A673 (cell line): Measurements from ENCODE around the gene OXNAD1. TPM values are rescaled to one million over a fixed set of nuclear protein-coding genes. Genes with fewer than 3 reads are reported as not detected.

ENCODE experiments used
- BruUV-seq: library from RNA; stranded (reverse); fragments of 400-500 nt; replicated peaks from 2 replicates; lab custom pipeline; 2021; lab: Mats Ljungman, UMichigan
- CTCF ChIA-PET: fragments of 300-600 bp; sonication (Branson Sonifier 250); formaldehyde crosslinking; loops from one replicate; lab custom pipeline; 2022; ENCODE audit warnings: antibody characterized with exemption; lab: Charles Lee
- POLR2A ChIA-PET: fragments of 300-600 bp; sonication (Branson Sonifier 250); formaldehyde crosslinking; loops from one replicate; lab custom pipeline; 2022; ENCODE audit warnings: antibody characterized with exemption; ENCODE audit not compliant: low non-redundant PET; lab: Charles Lee
- DNase-seq: peaks from one replicate; pipeline ENCODE4 v3.0.0-alpha.2; 2015; ENCODE audit warnings: low spot score
- H3K27ac ChIP-seq: fragments of 200-600 bp; sonication (generic); 2 replicates; pipeline ENCODE4 v1.5.1; 2016; ENCODE audit warnings: mixed run types, low read depth, mild to moderate bottlenecking, mixed read lengths, antibody characterized with exemption, low read length; ENCODE audit not compliant: poor library complexity, severe bottlenecking
- H3K27me3 ChIP-seq: fragments of 200-600 bp; sonication (generic); replicated peaks from 2 replicates; pipeline ENCODE4 v1.6.1; 2017; ENCODE audit warnings: mixed run types, low read depth, mild to moderate bottlenecking, mixed read lengths, antibody characterized with exemption, low read length; ENCODE audit not compliant: insufficient read depth, poor library complexity
- H3K36me3 ChIP-seq: fragments of 200-600 bp; sonication (generic); 2 replicates; pipeline ENCODE4 v1.6.1; 2016; ENCODE audit warnings: mixed run types, mild to moderate bottlenecking, mixed read lengths, antibody characterized with exemption, low read length; ENCODE audit not compliant: insufficient read depth, poor library complexity, severe bottlenecking
- H3K4me1 ChIP-seq: fragments of 200-600 bp; sonication (generic); 2 replicates; pipeline ENCODE4 v1.6.1; 2017; ENCODE audit warnings: mixed run types, mild to moderate bottlenecking, mixed read lengths, antibody characterized with exemption, low read length; ENCODE audit not compliant: insufficient read depth, poor library complexity, severe bottlenecking
- H3K4me3 ChIP-seq: fragments of 200-600 bp; sonication (generic); 2 replicates; pipeline ENCODE4 v1.5.1; 2016; ENCODE audit warnings: low read depth, mixed run types, mild to moderate bottlenecking, mixed read lengths, low read length; ENCODE audit not compliant: poor library complexity, severe bottlenecking
- H3K9me3 ChIP-seq: fragments of 200-600 bp; sonication (generic); 2 replicates; pipeline ENCODE4 v1.6.1; 2016; ENCODE audit warnings: mixed run types, low read depth, mild to moderate bottlenecking, mixed read lengths, antibody characterized with exemption, low read length; ENCODE audit not compliant: poor library complexity, severe bottlenecking
- CTCF ChIP-seq: fragments of 300-800, 200-600 bp; sonication (generic); conservative IDR thresholded peaks from 2 replicates; pipeline ENCODE4 v1.5.1; 2017; ENCODE audit warnings: low read depth, mild to moderate bottlenecking, antibody characterized with exemption, low read length, moderate library complexity, mixed read lengths
- EZH2 ChIP-seq: fragments of 200-600 bp; sonication (generic); IDR thresholded peaks from 2 replicates; pipeline ENCODE4 v1.6.1; 2017; ENCODE audit warnings: borderline replicate concordance, low read depth, mild to moderate bottlenecking, mixed read lengths, antibody characterized with exemption, low read length; ENCODE audit not compliant: poor library complexity, severe bottlenecking
- intact Hi-C: fragments of 100-400 bp; cut with micrococcal nuclease; formaldehyde crosslinking; loops from one replicate; pipeline ENCODE4 v1.10.0; 2022; ENCODE audit not compliant: unreplicated experiment
- total RNA-seq: library from RNA; stranded (reverse); gene quantifications from 2 replicates; pipeline ENCODE4 v1.2.3, GENCODE V29; 2021

The OXNAD1 gene
- total RNA-seq, 1 experiment from 2014 or later, result 21.5 TPM

GRCh38 chr3:16331319-16331883 lies 66.4 kb downstream of the OXNAD1 start:
- Histone ChIP-seq H3K27ac (no peak overlapping the region), H3K27me3 (no peaks in the 10 kb centered on the region), H3K4me1 (no peaks in the 10 kb centered on the region), H3K9me3 (peaks cover 6% of the 10 kb centered on the region), H3K36me3 (no peaks in the 10 kb centered on the region), H3K4me3 (no peak overlapping the region)
- no peak for DNase-seq
- CTCF ChIA-PET, result no interaction called here
- TF ChIP-seq EZH2 (no peak), CTCF (no peak)
- no TSS peak for BruUV-seq
- POLR2A ChIA-PET, result no interaction called here
- intact Hi-C loops, result no loop called here

- ChIA-PET CTCF (no interaction called here), POLR2A (no interaction called here)
- BruUV-seq, result no TSS peak
- H3K9me3 ChIP-seq, result peaks cover 6% of the 10 kb centered on the region
- H3K27ac ChIP-seq, result no peak overlapping the region
- H3K27me3 ChIP-seq, result no peaks in the 10 kb centered on the region
- no peak for TF ChIP-seq CTCF
- TF ChIP-seq EZH2, result no peak
- H3K4me1 ChIP-seq, result no peaks in the 10 kb centered on the region
- H3K36me3 ChIP-seq, result no peaks in the 10 kb centered on the region
- no peak for DNase-seq
- intact Hi-C loops, result no loop called here
- H3K4me3 ChIP-seq, result no peak overlapping the region
These were observed 68.0 kb downstream of the OXNAD1 start for GRCh38 chr3:16332904-16333426.

GRCh38 chr3:16334909-16335308 lies 69.9 kb downstream of the OXNAD1 start:
- intact Hi-C loops, result no loop called here
- H3K4me3 ChIP-seq, result no peak overlapping the region
- POLR2A ChIA-PET, result no interaction called here
- no peaks in the 10 kb centered on the region for H3K27me3 ChIP-seq
- TF ChIP-seq CTCF (no peak), EZH2 (no peak)
- no peak for DNase-seq
- H3K4me1 ChIP-seq, result no peaks in the 10 kb centered on the region
- CTCF ChIA-PET, result no interaction called here
- H3K36me3 ChIP-seq, result no peaks in the 10 kb centered on the region
- peaks cover 6% of the 10 kb centered on the region for H3K9me3 ChIP-seq
- no peak overlapping the region for H3K27ac ChIP-seq
- BruUV-seq, result no TSS peak
